ENCODE data around the gene MRPL24.

MRPL24 gene

GRCh38 chr1:156775799-156776198, 34.9 kb upstream of the MRPL24 start:
- no peak; the same call in 1 of the 3 replicates for ATAC-seq
- TF ChIP-seq CREB5 (CRISPR knock-in tag; IDR thresholded peaks at IDR 0.05; ENCODE audit: low read depth): no peak
- TF ChIP-seq ZFP3 (CRISPR knock-in tag; IDR thresholded peaks at IDR 0.05): no peak
- no peak for TF ChIP-seq GLIS3 (CRISPR knock-in tag; IDR thresholded peaks at IDR 0.05)
- TF ChIP-seq CSRNP3 (CRISPR knock-in tag; IDR thresholded peaks at IDR 0.05): no peak
- TF ChIP-seq ZNF70 (CRISPR knock-in tag; IDR thresholded peaks at IDR 0.05): no peak
- TF ChIP-seq OSR1 (CRISPR knock-in tag; IDR thresholded peaks at IDR 0.05): no peak
- TF ChIP-seq BACH2 (CRISPR knock-in tag; IDR thresholded peaks at IDR 0.05; ENCODE audit: borderline replicate concordance): no peak
- no peak for TF ChIP-seq POU6F1 (CRISPR knock-in tag; IDR thresholded peaks at IDR 0.05; ENCODE audit: borderline replicate concordance, low read depth)
- no peak for TF ChIP-seq CSDC2 (CRISPR knock-in tag; IDR thresholded peaks at IDR 0.05)
- no peak for TF ChIP-seq SNAI2 (CRISPR knock-in tag; IDR thresholded peaks at IDR 0.05)

- peak; percentile 17; the same call in 1 of the 3 replicates for ATAC-seq
- TF ChIP-seq ZNF565 (CRISPR knock-in tag; conservative IDR thresholded peaks at IDR 0.05; ENCODE audit: low read depth): no peak
Measured at GRCh38 chr1:156773607-156774006, 32.7 kb upstream of the MRPL24 start.

GRCh38 chr1:156772728-156773497, 32.0 kb upstream of the MRPL24 start:
- ATAC-seq: peak; percentile 27; the same call in 2 of the 3 replicates
- TF ChIP-seq ZC3H10 (CRISPR knock-in tag; IDR thresholded peaks at IDR 0.05) (no peak), TCF4 (CRISPR knock-in tag; IDR thresholded peaks at IDR 0.05; ENCODE audit: borderline replicate concordance) (peak; percentile 80), TSHZ2 (CRISPR knock-in tag; IDR thresholded peaks at IDR 0.05) (peak; percentile 93), ZNF8 (CRISPR knock-in tag; IDR thresholded peaks at IDR 0.05) (no peak), OSR1 (CRISPR knock-in tag; IDR thresholded peaks at IDR 0.05) (no peak), ISL1 (CRISPR knock-in tag; IDR thresholded peaks at IDR 0.05) (no peak), ZFP3 (CRISPR knock-in tag; IDR thresholded peaks at IDR 0.05) (no peak), ESRRG (CRISPR knock-in tag; IDR thresholded peaks at IDR 0.05) (no peak), TOX (CRISPR knock-in tag; IDR thresholded peaks at IDR 0.05; ENCODE audit: borderline replicate concordance) (no peak), BACH2 (CRISPR knock-in tag; IDR thresholded peaks at IDR 0.05; ENCODE audit: borderline replicate concordance) (no peak), ARNTL (CRISPR knock-in tag; IDR thresholded peaks at IDR 0.05; ENCODE audit: borderline replicate concordance, low read depth) (no peak), GLIS3 (CRISPR knock-in tag; IDR thresholded peaks at IDR 0.05) (0 out of 2 replicates have a peak, but pooled peaks have one; percentile 12), POU6F1 (CRISPR knock-in tag; IDR thresholded peaks at IDR 0.05; ENCODE audit: borderline replicate concordance, low read depth) (no peak)

Data from SK-N-SH treated with all-trans-retinoic acid at 6 μM for 48 hours (cell line).